CMK (cell line): ENCODE measurements around the gene WDR6.
"Not testable (repeated sequence)": the region's sequence is repeated elsewhere in the genome, so short reads cannot be mapped to it uniquely, and the experiment has no call there.

Experiments
- DNase-seq: peaks from one replicate; pipeline ENCODE4 v3.0.0-alpha.2; 2010; ENCODE audit warnings: low read depth

WDR6 gene

GRCh38 chr3:48991851-48992545 lies 15.2 kb upstream of the WDR6 start:
- no peak for DNase-seq

- DNase-seq = no peak
Measured at GRCh38 chr3:48993834-48994233, 13.4 kb upstream of the WDR6 start.

GRCh38 chr3:48996640-48997039 lies 10.6 kb upstream of the WDR6 start:
- DNase-seq = no peak

- DNase-seq = no peak
Measured at GRCh38 chr3:48997102-48997635, 10.0 kb upstream of the WDR6 start.

GRCh38 chr3:48997714-48998637 lies 9.2 kb upstream of the WDR6 start:
- no peak for DNase-seq

GRCh38 chr3:48999085-48999858 lies 7.9 kb upstream of the WDR6 start:
- DNase-seq = no peak

- no peak for DNase-seq
Measured at GRCh38 chr3:49001155-49001554, 6.0 kb upstream of the WDR6 start.

- DNase-seq = no peak
Measured at GRCh38 chr3:49004352-49005302, 2.6 kb upstream of the WDR6 start.

GRCh38 chr3:49005303-49005680 lies 1.9 kb upstream of the WDR6 start:
- DNase-seq = no peak

GRCh38 chr3:49005998-49006397 lies 1.2 kb upstream of the WDR6 start:
- DNase-seq = no peak

- no peak for DNase-seq
Measured at GRCh38 chr3:49006408-49007067, 653 bp upstream of the WDR6 start.

GRCh38 chr3:49007771-49008528 lies 759 bp downstream of the WDR6 start:
- DNase-seq = no peak

- not testable (repeated sequence) for DNase-seq
Measured at GRCh38 chr3:49008627-49009026, 1.4 kb downstream of the WDR6 start.

GRCh38 chr3:49009396-49009795 lies 2.2 kb downstream of the WDR6 start:
- DNase-seq = no peak

- no peak for DNase-seq
Measured at GRCh38 chr3:49012441-49013017, 5.3 kb downstream of the WDR6 start.

- no peak for DNase-seq
Measured at GRCh38 chr3:49013113-49013737, 6.0 kb downstream of the WDR6 start.

GRCh38 chr3:49013738-49014660 lies 6.8 kb downstream of the WDR6 start:
- DNase-seq = no peak

- DNase-seq = no peak
Measured at GRCh38 chr3:49015072-49015471, 7.9 kb downstream of the WDR6 start.
